OCI-LY1 (cell line): ENCODE measurements around the gene GGT5.

ENCODE experiments used
- H2AFZ ChIP-seq: fragments of 200-600 bp; sonication (generic), shearing (Covaris generic); 2 replicates; pipeline ENCODE4 v1.6.0; 2014; ENCODE audit warnings: antibody characterized with exemption, mild to moderate bottlenecking, low read length
- H3F3A ChIP-seq: fragments of 200-600 bp; sonication (generic), shearing (Covaris generic); 2 replicates; pipeline ENCODE4 v1.6.0; 2014; ENCODE audit warnings: mild to moderate bottlenecking, antibody characterized with exemption, low read length, moderate library complexity; ENCODE audit not compliant: insufficient read depth
- H3K27ac ChIP-seq: fragments of 200-600 bp; sonication (generic); 2 replicates; pipeline ENCODE4 v1.5.1; 2014; ENCODE audit warnings: low read length, mixed run types, mild to moderate bottlenecking, low read depth; ENCODE audit not compliant: poor library complexity, severe bottlenecking
- H3K27me3 ChIP-seq: fragments of 200-600 bp; sonication (generic); 2 replicates; pipeline ENCODE4 v1.6.0; 2014; ENCODE audit warnings: antibody characterized with exemption, mild to moderate bottlenecking, low read length, moderate library complexity; ENCODE audit not compliant: insufficient read depth
- H3K36me3 ChIP-seq: fragments of 200-600 bp; sonication (generic); 2 replicates; pipeline ENCODE4 v1.6.1; 2014; ENCODE audit warnings: mild to moderate bottlenecking, antibody characterized with exemption, low read length, moderate library complexity, mixed read lengths; ENCODE audit not compliant: insufficient read depth
- H3K4me1 ChIP-seq: fragments of 200-600 bp; sonication (generic); 2 replicates; pipeline ENCODE4 v1.5.1; 2014; ENCODE audit warnings: mild to moderate bottlenecking, low read length, moderate library complexity; ENCODE audit not compliant: insufficient read depth, severe bottlenecking
- H3K4me2 ChIP-seq: fragments of 200-600 bp; sonication (generic), shearing (Covaris generic); 2 replicates; pipeline ENCODE4 v1.6.1; 2014; ENCODE audit warnings: low read length
- H3K4me3 ChIP-seq: fragments of 200-600 bp; sonication (generic); 2 replicates; pipeline ENCODE4 v1.5.1; 2014; ENCODE audit warnings: low read length, low read depth, mild to moderate bottlenecking, mixed read lengths; ENCODE audit not compliant: poor library complexity, severe bottlenecking
- H3K79me2 ChIP-seq: fragments of 200-600 bp; shearing (Covaris generic); 2 replicates; pipeline ENCODE4 v1.6.1; 2016; ENCODE audit warnings: mixed run types, low read length, mixed read lengths; ENCODE audit not compliant: insufficient read depth
- H3K9ac ChIP-seq: fragments of 200-600 bp; sonication (generic), shearing (Covaris generic); 2 replicates; pipeline ENCODE4 v1.6.1; 2014; ENCODE audit warnings: mild to moderate bottlenecking, low read length, mixed read lengths
- H3K9me2 ChIP-seq: fragments of 200-600 bp; sonication (generic), shearing (Covaris generic); 2 replicates; pipeline ENCODE4 v1.6.1; 2014; ENCODE audit warnings: low read depth, mild to moderate bottlenecking, low read length, mixed read lengths
- H3K9me3 ChIP-seq: fragments of 200-600 bp; shearing (Covaris generic); 2 replicates; pipeline ENCODE4 v1.6.1; 2014; ENCODE audit warnings: low read length, mixed read lengths
- H4K20me1 ChIP-seq: fragments of 200-600 bp; sonication (generic), shearing (Covaris generic); 2 replicates; pipeline ENCODE4 v1.6.0; 2016; ENCODE audit warnings: mild to moderate bottlenecking, low read length; ENCODE audit not compliant: insufficient read depth
- EZH2 ChIP-seq: fragments of 200-600 bp; sonication (generic), shearing (Covaris generic); IDR thresholded peaks from 2 replicates; pipeline ENCODE4 v1.8.0; 2017; ENCODE audit warnings: borderline replicate concordance, mixed run types, mild to moderate bottlenecking, antibody characterized with exemption, low read length, moderate library complexity, mixed read lengths
- TF ChIP-seq, protein P1 (sequence below): fragments of 200-600 bp; sonication (generic), shearing (Covaris generic); IDR thresholded peaks from 2 replicates; pipeline ENCODE4 v1.5.1; 2017; ENCODE audit warnings: mild to moderate bottlenecking, antibody characterized with exemption, low read length, moderate library complexity, mixed read lengths

Gene GGT5

DNA sequence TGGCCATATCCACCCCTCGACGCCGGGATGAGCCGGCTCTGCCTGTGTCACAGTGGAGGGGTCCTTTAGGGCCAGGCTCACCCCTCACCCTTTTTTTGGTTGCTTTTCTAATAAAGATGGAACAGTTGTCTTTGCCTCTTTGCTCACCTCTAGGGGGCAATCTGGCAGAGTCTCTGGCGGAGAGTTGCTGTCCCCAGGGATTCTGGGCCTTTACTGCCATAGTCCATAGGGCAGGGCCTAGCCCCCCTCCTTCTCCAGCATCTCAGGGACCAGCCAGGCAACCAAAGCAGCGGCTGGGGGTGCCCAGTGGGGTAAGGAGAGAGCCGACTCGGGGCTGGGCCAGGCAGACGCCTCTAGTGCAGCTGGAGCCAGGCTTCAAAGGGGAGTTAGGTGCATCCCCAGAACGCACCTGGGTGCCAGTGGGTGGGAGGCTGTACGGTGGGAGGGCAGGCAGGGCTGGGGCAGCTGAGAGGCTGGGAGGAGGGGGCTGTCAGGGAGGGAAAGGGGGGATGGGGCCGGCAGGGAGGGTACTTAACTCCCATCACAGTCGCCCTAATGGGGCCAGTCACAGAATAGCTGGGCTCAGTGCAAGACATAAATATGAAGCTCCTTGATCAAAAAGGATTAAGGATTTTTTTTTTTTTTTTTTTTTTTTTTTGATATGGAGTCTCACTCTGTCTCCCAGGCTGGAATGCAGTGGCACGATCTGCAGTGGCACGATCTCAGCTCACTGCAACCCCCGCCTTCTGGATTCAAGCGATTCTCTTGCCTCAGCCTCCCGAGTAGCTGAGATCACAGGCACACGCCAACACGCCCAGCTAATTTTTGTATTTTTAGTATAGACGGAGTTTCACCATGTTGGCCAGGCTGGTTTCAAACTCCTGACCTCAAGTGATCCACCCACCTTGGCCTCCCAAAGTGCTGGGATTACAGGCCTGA lies 66.1 kb downstream of the GGT5 start:
- no peaks in the 10 kb centered on the region for H3K4me1 ChIP-seq
- no peaks in the 10 kb centered on the region for H4K20me1 ChIP-seq
- no peak overlapping the region for H3K4me2 ChIP-seq
- no peaks in the 10 kb centered on the region for H3K9me2 ChIP-seq
- H3K27ac ChIP-seq, result no peak overlapping the region
- no peak overlapping the region for H2AFZ ChIP-seq
- no peaks in the 10 kb centered on the region for H3K9me3 ChIP-seq
- H3K9ac ChIP-seq, result no peak overlapping the region
- no peaks in the 10 kb centered on the region for H3K27me3 ChIP-seq
- TF ChIP-seq, protein P1, sequence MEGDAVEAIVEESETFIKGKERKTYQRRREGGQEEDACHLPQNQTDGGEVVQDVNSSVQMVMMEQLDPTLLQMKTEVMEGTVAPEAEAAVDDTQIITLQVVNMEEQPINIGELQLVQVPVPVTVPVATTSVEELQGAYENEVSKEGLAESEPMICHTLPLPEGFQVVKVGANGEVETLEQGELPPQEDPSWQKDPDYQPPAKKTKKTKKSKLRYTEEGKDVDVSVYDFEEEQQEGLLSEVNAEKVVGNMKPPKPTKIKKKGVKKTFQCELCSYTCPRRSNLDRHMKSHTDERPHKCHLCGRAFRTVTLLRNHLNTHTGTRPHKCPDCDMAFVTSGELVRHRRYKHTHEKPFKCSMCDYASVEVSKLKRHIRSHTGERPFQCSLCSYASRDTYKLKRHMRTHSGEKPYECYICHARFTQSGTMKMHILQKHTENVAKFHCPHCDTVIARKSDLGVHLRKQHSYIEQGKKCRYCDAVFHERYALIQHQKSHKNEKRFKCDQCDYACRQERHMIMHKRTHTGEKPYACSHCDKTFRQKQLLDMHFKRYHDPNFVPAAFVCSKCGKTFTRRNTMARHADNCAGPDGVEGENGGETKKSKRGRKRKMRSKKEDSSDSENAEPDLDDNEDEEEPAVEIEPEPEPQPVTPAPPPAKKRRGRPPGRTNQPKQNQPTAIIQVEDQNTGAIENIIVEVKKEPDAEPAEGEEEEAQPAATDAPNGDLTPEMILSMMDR, result peak; percentile 61
- TF ChIP-seq EZH2, result no peak
- no peak overlapping the region for H3K4me3 ChIP-seq
- peaks cover 11% of the 10 kb centered on the region; the same call in 1 of the 2 replicates for H3K36me3 ChIP-seq
- H3K79me2 ChIP-seq, result no peaks in the 10 kb centered on the region
- H3F3A ChIP-seq, result no peaks in the 10 kb centered on the region

DNA sequence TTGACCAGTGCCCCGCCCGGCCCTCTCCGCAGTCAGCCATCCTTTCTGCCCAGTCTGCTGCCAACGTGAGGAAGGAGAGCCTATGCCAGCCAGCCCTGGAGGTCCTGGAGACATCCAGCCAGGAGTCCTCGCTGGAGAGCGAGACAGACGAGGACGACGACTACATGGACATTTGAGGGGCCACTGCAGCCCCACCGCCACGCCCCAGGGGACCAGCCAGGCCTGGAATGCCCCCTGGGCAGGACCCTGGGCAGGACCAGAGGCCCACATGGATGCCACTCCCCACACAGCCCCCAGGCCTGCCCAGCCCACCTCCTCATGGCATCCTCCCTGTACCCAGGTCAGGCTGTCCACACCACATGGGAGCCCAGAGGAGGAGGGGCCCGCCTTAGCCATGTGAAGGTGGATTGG lies 66.9 kb downstream of the GGT5 start:
- Histone ChIP-seq H3K4me3 (no peak overlapping the region), H4K20me1 (no peaks in the 10 kb centered on the region), H3K9ac (no peak overlapping the region), H3K27ac (no peak overlapping the region), H3K9me3 (no peaks in the 10 kb centered on the region), H3K36me3 (peaks cover 11% of the 10 kb centered on the region; the same call in 1 of the 2 replicates), H2AFZ (no peak overlapping the region), H3K9me2 (no peaks in the 10 kb centered on the region), H3F3A (no peaks in the 10 kb centered on the region), H3K27me3 (no peaks in the 10 kb centered on the region), H3K79me2 (no peaks in the 10 kb centered on the region), H3K4me2 (no peak overlapping the region), H3K4me1 (no peaks in the 10 kb centered on the region)
- TF ChIP-seq EZH2, result no peak
- TF ChIP-seq, protein P1, result no peak

- H3K9me2 ChIP-seq, result no peaks in the 10 kb centered on the region
- H3K9ac ChIP-seq, result no peak overlapping the region
- H3K27ac ChIP-seq, result no peak overlapping the region
- H4K20me1 ChIP-seq, result no peaks in the 10 kb centered on the region
- peaks cover 16% of the 10 kb centered on the region; the same call in 1 of the 2 replicates for H3K36me3 ChIP-seq
- H3K9me3 ChIP-seq, result no peaks in the 10 kb centered on the region
- TF ChIP-seq EZH2, result no peak
- TF ChIP-seq, protein P1, result no peak
- H3F3A ChIP-seq, result no peaks in the 10 kb centered on the region
- no peaks in the 10 kb centered on the region for H3K27me3 ChIP-seq
- H3K79me2 ChIP-seq, result no peaks in the 10 kb centered on the region
- no peak overlapping the region for H3K4me2 ChIP-seq
- H3K4me1 ChIP-seq, result no peaks in the 10 kb centered on the region
- no peak overlapping the region for H2AFZ ChIP-seq
- H3K4me3 ChIP-seq, result no peak overlapping the region
These were observed 67.4 kb downstream of the GGT5 start for GRCh38 chr22:24177456-24177855.
